HepG2 (cell line): ENCODE data around the gene RGS8.

Source experiments
- AGO2 ChIP-seq: fragments of 200-400 bp; formaldehyde crosslinking; optimal IDR thresholded peaks from 2 replicates; pipeline ENCODE3; 2017; ENCODE audit warnings: mild to moderate bottlenecking, low read depth, low read length, moderate library complexity
- ARNT2 ChIP-seq: sonication (generic); formaldehyde crosslinking; IDR thresholded peaks from 2 replicates; pipeline ENCODE4 v1.8.0; 2022; ENCODE audit warnings: mild to moderate bottlenecking, low read depth, missing genetic modification reagents, moderate library complexity
- MXD4 ChIP-seq: IDR thresholded peaks from 2 replicates; pipeline ENCODE4 v1.6.1; 2016; ENCODE audit warnings: mild to moderate bottlenecking, missing biosample characterization, missing genetic modification reagents
- POLR2AphosphoS5 ChIP-seq: IDR thresholded peaks from 2 replicates; pipeline ENCODE4 v1.6.1; 2012; ENCODE audit warnings: low read depth, low read length
- TRIM24 ChIP-seq: sonication (generic); formaldehyde crosslinking; IDR thresholded peaks from 2 replicates; pipeline ENCODE4 v1.8.0; 2022; ENCODE audit warnings: mild to moderate bottlenecking, missing genetic modification reagents
- ZNF839 ChIP-seq: sonication (generic); formaldehyde crosslinking; IDR thresholded peaks from 2 replicates; pipeline ENCODE4 v1.4.0; 2020; ENCODE audit warnings: missing genetic modification reagents, mild to moderate bottlenecking, borderline replicate concordance
- TF ChIP-seq, protein P1 (sequence below): sonication (generic); formaldehyde crosslinking; IDR thresholded peaks from 2 replicates; pipeline ENCODE4 v1.5.1; 2020; ENCODE audit warnings: missing genetic modification reagents, mild to moderate bottlenecking, borderline replicate concordance

DNA sequence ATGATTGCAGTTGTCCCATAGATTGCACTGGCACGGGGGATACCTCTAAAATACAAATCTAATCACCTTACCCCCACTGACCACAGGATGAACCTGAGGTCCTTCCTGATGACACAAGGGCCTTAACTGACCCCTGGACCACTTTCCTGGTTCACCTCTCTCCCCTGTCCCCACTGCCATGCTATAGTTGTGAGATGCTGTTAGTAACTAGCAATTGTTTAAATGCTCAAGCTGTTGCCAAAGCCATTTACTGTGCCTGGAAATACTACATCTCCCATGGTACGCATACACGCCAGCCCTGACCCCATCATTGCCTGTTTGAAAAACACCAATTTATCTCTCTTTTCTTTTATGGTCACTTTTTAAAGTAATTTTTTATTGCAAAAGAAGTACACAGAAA lies 29.1 kb upstream of the RGS8 start:
- TF ChIP-seq POLR2AphosphoS5: no peak
- TF ChIP-seq ZNF839 (CRISPR knock-in tag): no peak
- TF ChIP-seq TRIM24 (CRISPR knock-in tag): no peak
- no peak for TF ChIP-seq MXD4 (CRISPR knock-in tag)
- no peak for TF ChIP-seq ARNT2 (CRISPR knock-in tag)
- TF ChIP-seq AGO2: no peak
- TF ChIP-seq, protein P1, sequence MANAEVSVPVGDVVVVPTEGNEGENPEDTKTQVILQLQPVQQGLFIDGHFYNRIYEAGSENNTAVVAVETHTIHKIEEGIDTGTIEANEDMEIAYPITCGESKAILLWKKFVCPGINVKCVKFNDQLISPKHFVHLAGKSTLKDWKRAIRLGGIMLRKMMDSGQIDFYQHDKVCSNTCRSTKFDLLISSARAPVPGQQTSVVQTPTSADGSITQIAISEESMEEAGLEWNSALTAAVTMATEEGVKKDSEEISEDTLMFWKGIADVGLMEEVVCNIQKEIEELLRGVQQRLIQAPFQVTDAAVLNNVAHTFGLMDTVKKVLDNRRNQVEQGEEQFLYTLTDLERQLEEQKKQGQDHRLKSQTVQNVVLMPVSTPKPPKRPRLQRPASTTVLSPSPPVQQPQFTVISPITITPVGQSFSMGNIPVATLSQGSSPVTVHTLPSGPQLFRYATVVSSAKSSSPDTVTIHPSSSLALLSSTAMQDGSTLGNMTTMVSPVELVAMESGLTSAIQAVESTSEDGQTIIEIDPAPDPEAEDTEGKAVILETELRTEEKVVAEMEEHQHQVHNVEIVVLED (CRISPR knock-in tag): no peak
